ENCODE measurements around the gene ZNF77.

Gene ZNF77

DNA sequence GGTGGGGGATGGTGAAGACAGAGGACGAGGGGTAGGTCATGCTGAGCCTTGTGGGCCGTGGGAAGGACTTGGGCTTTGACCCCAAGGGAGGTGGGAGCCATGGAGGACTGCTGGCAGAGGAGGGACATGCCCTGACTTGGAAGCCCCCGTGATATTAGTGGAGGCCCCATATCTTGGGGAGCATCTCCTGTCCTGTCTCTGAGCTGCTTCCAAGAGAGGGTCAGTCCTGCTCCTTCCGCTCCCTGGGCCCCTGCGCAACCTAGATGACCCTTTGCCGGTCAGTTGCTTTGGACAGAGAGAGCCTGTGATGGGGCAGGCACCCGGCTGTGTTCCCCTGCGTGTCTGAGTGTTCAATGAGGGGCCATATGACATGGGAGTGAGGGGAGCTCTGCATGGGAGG lies 37.8 kb upstream of the ZNF77 start:
- no peak for TF ChIP-seq CTCF (IDR thresholded peaks at IDR 0.05)
- Mint-ChIP-seq H3K36me3 (ENCODE audit: low read depth) (no peaks in the 10 kb centered on the region), H3K27ac (no peak overlapping the region), H3K4me1 (peaks cover 39% of the 10 kb centered on the region), H3K4me3 (no peak overlapping the region), H3K9me3 (no peaks in the 10 kb centered on the region), H3K27me3 (ENCODE audit: low read depth, poor library complexity) (peaks cover 100% of the 10 kb centered on the region)
- no peak for DNase-seq

- H3K27ac Mint-ChIP-seq, result no peak overlapping the region
- H3K4me1 Mint-ChIP-seq, result peaks cover 37% of the 10 kb centered on the region
- no peak for DNase-seq
- peaks cover 100% of the 10 kb centered on the region for H3K27me3 Mint-ChIP-seq (ENCODE audit: low read depth, poor library complexity)
- no peaks in the 10 kb centered on the region for H3K36me3 Mint-ChIP-seq (ENCODE audit: low read depth)
- peak overlapping the region; percentile 52 for H3K4me3 Mint-ChIP-seq
- H3K9me3 Mint-ChIP-seq, result no peaks in the 10 kb centered on the region
- TF ChIP-seq CTCF (IDR thresholded peaks at IDR 0.05), result no peak
Observed at GRCh38 chr19:2981898-2982297, 37.1 kb upstream of the ZNF77 start.

DNA sequence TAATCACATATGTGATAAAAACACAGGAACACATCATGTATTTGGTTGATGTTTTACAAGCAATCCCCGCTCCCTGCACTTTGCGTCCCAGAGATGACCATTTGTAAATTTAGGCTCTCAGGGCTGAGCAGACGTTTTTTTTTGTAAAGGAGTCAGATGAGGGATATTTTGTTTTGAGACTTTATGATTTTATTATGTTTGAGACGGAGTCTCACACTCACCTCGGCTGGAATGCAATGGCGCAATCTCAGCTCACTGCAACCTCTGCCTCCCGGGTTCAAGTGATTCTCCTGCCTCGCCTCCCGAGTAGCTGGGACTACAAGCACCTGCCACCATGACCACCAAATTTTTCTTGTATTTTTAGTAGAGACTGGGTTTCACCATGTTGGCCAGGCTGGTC lies 34.0 kb upstream of the ZNF77 start:
- Mint-ChIP-seq H3K36me3 (ENCODE audit: low read depth) (no peaks in the 10 kb centered on the region), H3K4me1 (peaks cover 46% of the 10 kb centered on the region), H3K27me3 (ENCODE audit: low read depth, poor library complexity) (peaks cover 100% of the 10 kb centered on the region), H3K4me3 (no peak overlapping the region), H3K9me3 (no peaks in the 10 kb centered on the region), H3K27ac (no peak overlapping the region)
- no peak for DNase-seq
- TF ChIP-seq CTCF (IDR thresholded peaks at IDR 0.05), result no peak

DNA sequence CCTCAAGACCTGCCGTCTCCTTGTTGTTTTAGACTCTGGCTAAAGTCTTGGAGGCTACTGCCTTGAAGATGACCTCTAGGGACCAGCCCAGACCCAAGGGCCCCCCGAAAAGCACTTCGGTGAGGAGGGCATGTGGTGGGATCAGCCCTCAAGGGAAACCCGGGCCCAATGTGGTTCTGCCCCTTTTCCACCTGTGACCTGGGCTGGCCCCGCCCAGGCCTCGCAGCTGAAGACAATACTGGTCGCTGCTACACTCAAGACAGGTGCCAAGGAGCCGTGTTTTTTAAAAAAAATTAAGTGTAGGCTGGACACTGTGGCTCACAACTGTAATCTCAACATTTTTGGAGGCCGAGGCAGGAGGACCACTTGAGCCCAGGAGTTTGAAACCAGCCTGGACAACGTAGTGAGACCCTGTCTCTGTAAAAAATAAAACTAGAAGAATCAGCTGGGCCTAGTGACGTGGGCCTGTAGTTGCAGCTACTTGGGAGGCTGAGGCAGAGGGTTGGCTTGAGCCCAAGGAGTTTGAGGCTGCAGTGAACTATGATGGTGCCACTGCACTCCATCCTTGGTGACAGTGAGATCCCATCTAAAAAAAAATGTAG lies 33.5 kb upstream of the ZNF77 start:
- Mint-ChIP-seq H3K9me3 (no peaks in the 10 kb centered on the region), H3K4me3 (no peak overlapping the region), H3K27ac (no peak overlapping the region), H3K36me3 (ENCODE audit: low read depth) (no peaks in the 10 kb centered on the region), H3K4me1 (peaks cover 41% of the 10 kb centered on the region), H3K27me3 (ENCODE audit: low read depth, poor library complexity) (peaks cover 100% of the 10 kb centered on the region)
- TF ChIP-seq CTCF (IDR thresholded peaks at IDR 0.05), result no peak
- DNase-seq, result no peak

DNA sequence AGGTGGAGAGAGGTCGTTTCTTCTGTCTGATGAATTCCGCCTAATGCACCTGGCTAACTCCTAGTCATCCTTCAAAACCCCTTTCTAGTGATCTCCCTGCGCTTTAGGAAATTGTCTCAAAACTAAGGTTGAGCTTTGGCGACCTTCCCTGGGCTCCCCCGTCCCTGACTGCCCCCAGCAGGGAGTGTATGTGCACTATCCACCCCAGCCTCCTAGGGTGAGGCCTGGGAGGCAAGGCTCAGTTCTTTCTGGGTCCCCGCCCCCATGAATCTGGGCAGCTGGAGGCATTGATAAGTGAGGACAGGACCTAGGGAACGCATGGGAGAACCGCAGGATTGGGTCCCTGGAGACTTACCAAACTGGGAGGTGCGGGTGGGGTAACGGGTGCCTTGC lies 33.0 kb upstream of the ZNF77 start:
- no peak overlapping the region for H3K27ac Mint-ChIP-seq
- peaks cover 36% of the 10 kb centered on the region for H3K4me1 Mint-ChIP-seq
- TF ChIP-seq CTCF (IDR thresholded peaks at IDR 0.05), result no peak
- H3K27me3 Mint-ChIP-seq (ENCODE audit: low read depth, poor library complexity), result peaks cover 100% of the 10 kb centered on the region
- peak overlapping the region; percentile 46 for H3K4me3 Mint-ChIP-seq
- DNase-seq, result peak; percentile 33
- no peaks in the 10 kb centered on the region for H3K9me3 Mint-ChIP-seq
- H3K36me3 Mint-ChIP-seq (ENCODE audit: low read depth), result no peaks in the 10 kb centered on the region

- no peaks in the 10 kb centered on the region for H3K36me3 Mint-ChIP-seq (ENCODE audit: low read depth)
- no peaks in the 10 kb centered on the region for H3K9me3 Mint-ChIP-seq
- H3K27me3 Mint-ChIP-seq (ENCODE audit: low read depth, poor library complexity), result peaks cover 100% of the 10 kb centered on the region
- peak within 1 kb of the TSS; percentile 66 for H3K4me3 Mint-ChIP-seq
- TF ChIP-seq CTCF (IDR thresholded peaks at IDR 0.05), result no peak
- peaks cover 32% of the 10 kb centered on the region for H3K4me1 Mint-ChIP-seq
- H3K27ac Mint-ChIP-seq, result no peak within 1 kb of the TSS
- peak; percentile 97 for DNase-seq
Observed at GRCh38 chr19:2977001-2977745, 32.4 kb upstream of the ZNF77 start, which contains the start of gene TLE6. Gene TLE6 (plus strand): TSS chr19:2977564. CDS start chr19:2978234, 670 bp downstream.
